NCI-H69 (cell line): Measurements from ENCODE around the gene PCYT2.
"Not testable (repeated sequence)": the region's sequence is repeated elsewhere in the genome, so short reads cannot be mapped to it uniquely, and the experiment has no call there.

ENCODE experiments used
- DNase-seq: peaks from one replicate; lab custom pipeline; 2025; lab: John Stamatoyannopoulos, UW

PCYT2 gene

GRCh38 chr17:81927152-81927652, 16.0 kb upstream of the PCYT2 start:
- peak; percentile 67 for DNase-seq

- DNase-seq: peak; percentile 79
These were observed 15.4 kb upstream of the PCYT2 start for GRCh38 chr17:81926451-81927151.

GRCh38 chr17:81925860-81926450, 14.8 kb upstream of the PCYT2 start:
- DNase-seq: no peak

GRCh38 chr17:81924557-81925532, 13.6 kb upstream of the PCYT2 start:
- DNase-seq: no peak

GRCh38 chr17:81923302-81924260, 12.4 kb upstream of the PCYT2 start:
- DNase-seq: no peak

- no peak for DNase-seq
These were observed 11.5 kb upstream of the PCYT2 start for GRCh38 chr17:81922566-81923301.

GRCh38 chr17:81921996-81922565, 10.9 kb upstream of the PCYT2 start:
- DNase-seq: no peak

GRCh38 chr17:81921537-81921862, 10.3 kb upstream of the PCYT2 start:
- no peak for DNase-seq

GRCh38 chr17:81920612-81921536, 9.7 kb upstream of the PCYT2 start:
- DNase-seq: no peak

- no peak for DNase-seq
These were observed 7.8 kb upstream of the PCYT2 start for GRCh38 chr17:81918832-81919545.

- not testable (repeated sequence) for DNase-seq
These were observed 7.1 kb upstream of the PCYT2 start for GRCh38 chr17:81918333-81918669.

GRCh38 chr17:81917565-81918332, 6.5 kb upstream of the PCYT2 start, which contains the start of gene SIRT7:
Gene SIRT7 (minus strand): TSS chr17:81918176. CDS start chr17:81918131, 45 bp downstream.
- peak; percentile 89 for DNase-seq

GRCh38 chr17:81916234-81917001, 5.2 kb upstream of the PCYT2 start:
- DNase-seq: no peak

GRCh38 chr17:81915331-81915730, 4.1 kb upstream of the PCYT2 start:
- no peak for DNase-seq

GRCh38 chr17:81914103-81914850, 3.1 kb upstream of the PCYT2 start:
- no peak for DNase-seq

- no peak for DNase-seq
These were observed 2.3 kb upstream of the PCYT2 start for GRCh38 chr17:81913394-81914102.
